Stimulated activated CD8-positive, alpha-beta memory T cell treated with anti-CD3 and anti-CD28 coated beads, Interleukin-7, amount 100 ng/mL, for 4 hours (primary cell): ENCODE data around the gene PRAC1.

Experiments
- DNase-seq, 2 donors: peaks; one replicate each; pipeline ENCODE4 v3.0.0-alpha.2; 2020; ENCODE audit warnings: low read depth in 2 of 2

PRAC1 gene

GRCh38 chr17:48747445-48748363 is 25.4 kb upstream of the PRAC1 start:
- DNase-seq: no peak

- DNase-seq: no peak
Measured at GRCh38 chr17:48746916-48747444, 24.7 kb upstream of the PRAC1 start.

GRCh38 chr17:48745381-48746275 is 23.3 kb upstream of the PRAC1 start:
- no peak for DNase-seq

GRCh38 chr17:48740537-48740936 is 18.2 kb upstream of the PRAC1 start:
- DNase-seq: no peak

GRCh38 chr17:48738803-48739526 is 16.6 kb upstream of the PRAC1 start:
- DNase-seq: no peak

- no peak for DNase-seq
Measured at GRCh38 chr17:48738424-48738802, 16.1 kb upstream of the PRAC1 start.

- no peak for DNase-seq
Measured at GRCh38 chr17:48737330-48738043, 15.2 kb upstream of the PRAC1 start.

GRCh38 chr17:48735062-48735351 is 12.7 kb upstream of the PRAC1 start:
- DNase-seq: no peak

GRCh38 chr17:48734333-48735061 is 12.2 kb upstream of the PRAC1 start:
- no peak for DNase-seq

- DNase-seq: no peak
Measured at GRCh38 chr17:48733632-48734328, 11.5 kb upstream of the PRAC1 start.

- DNase-seq: no peak
Measured at GRCh38 chr17:48732688-48733629, 10.6 kb upstream of the PRAC1 start.

GRCh38 chr17:48731355-48731754 is 9.0 kb upstream of the PRAC1 start:
- no peak for DNase-seq

GRCh38 chr17:48730240-48730550 is 7.9 kb upstream of the PRAC1 start:
- no peak for DNase-seq

- no peak for DNase-seq
Measured at GRCh38 chr17:48729335-48730239, 7.3 kb upstream of the PRAC1 start.

GRCh38 chr17:48728232-48729231 is 6.2 kb upstream of the PRAC1 start, which contains the start of gene HOXB13:
TSS of gene HOXB13 (minus strand) at chr17:48728750. CDS start at chr17:48728593, 157 bp downstream.
- DNase-seq: no peak

- no peak for DNase-seq
Measured at GRCh38 chr17:48727415-48728175, 5.3 kb upstream of the PRAC1 start.
